Measurements from ENCODE around the gene RPS26. TPM values are rescaled to one million over a fixed set of nuclear protein-coding genes. Genes with fewer than 3 reads are reported as not detected.
"Not testable (repeated sequence)": the region's sequence is repeated elsewhere in the genome, so short reads cannot be mapped to it uniquely, and the experiment has no call there.

The RPS26 gene
- total RNA-seq, 1 donor from 2014 or later, result 3,534 TPM

GRCh38 chr12:56001487-56002100, 40.1 kb upstream of the RPS26 start:
- TF ChIP-seq, protein P1, sequence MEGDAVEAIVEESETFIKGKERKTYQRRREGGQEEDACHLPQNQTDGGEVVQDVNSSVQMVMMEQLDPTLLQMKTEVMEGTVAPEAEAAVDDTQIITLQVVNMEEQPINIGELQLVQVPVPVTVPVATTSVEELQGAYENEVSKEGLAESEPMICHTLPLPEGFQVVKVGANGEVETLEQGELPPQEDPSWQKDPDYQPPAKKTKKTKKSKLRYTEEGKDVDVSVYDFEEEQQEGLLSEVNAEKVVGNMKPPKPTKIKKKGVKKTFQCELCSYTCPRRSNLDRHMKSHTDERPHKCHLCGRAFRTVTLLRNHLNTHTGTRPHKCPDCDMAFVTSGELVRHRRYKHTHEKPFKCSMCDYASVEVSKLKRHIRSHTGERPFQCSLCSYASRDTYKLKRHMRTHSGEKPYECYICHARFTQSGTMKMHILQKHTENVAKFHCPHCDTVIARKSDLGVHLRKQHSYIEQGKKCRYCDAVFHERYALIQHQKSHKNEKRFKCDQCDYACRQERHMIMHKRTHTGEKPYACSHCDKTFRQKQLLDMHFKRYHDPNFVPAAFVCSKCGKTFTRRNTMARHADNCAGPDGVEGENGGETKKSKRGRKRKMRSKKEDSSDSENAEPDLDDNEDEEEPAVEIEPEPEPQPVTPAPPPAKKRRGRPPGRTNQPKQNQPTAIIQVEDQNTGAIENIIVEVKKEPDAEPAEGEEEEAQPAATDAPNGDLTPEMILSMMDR (conservative IDR thresholded peaks at IDR 0.05; ENCODE audit: low read depth, low read length), result no peak
- H3K4me3 ChIP-seq (ENCODE audit: low read depth, low read length), result peak overlapping the region; percentile 4
- DNase-seq (ENCODE audit: low read depth), result no peak

DNA sequence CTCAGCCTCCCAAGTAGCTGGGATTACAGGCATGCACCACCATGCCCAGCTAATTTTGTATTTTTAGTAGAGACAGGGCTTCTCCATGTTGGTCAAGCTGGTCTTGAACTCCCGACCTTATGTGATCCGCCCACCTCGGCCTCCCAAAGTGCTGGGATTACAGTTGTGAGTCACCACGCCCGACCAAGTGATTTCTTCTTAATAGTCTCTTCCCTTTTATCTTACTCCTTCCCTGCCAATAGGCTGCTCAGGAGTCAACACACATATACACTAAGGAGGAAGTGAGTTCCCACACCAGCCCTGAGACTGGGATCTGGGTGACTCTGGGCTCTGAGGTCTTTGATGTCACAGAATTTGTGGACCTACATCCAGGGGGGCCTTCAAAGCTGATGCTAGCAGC, 38.3 kb upstream of the RPS26 start:
- not testable (repeated sequence) for DNase-seq (ENCODE audit: low read depth)

DNA sequence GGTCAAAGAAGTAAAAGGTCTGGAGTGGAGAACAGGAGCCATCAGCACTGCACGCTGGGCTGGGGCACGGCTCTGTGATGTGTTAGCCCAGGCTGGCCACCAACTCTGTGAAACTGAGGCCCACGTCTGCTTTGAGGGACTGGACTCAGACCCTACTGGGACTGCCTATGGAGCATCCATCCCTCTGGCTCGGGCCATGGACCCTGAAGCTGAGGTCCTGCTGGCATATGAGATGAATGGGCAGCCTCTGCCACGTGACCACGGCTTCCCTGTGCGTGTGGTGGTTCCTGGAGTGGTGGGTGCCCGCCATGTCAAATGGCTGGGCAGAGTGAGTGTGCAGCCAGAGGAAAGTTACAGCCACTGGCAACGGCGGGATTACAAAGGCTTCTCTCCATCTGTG, 37.5 kb upstream of the RPS26 start:
- TF ChIP-seq, protein P1 (conservative IDR thresholded peaks at IDR 0.05; ENCODE audit: low read depth, low read length), result no peak
- no peak for DNase-seq (ENCODE audit: low read depth)
- no peak overlapping the region for H3K4me3 ChIP-seq (ENCODE audit: low read depth, low read length)

More for the DNA sequence above, 38.3 kb upstream of the RPS26 start:
- H3K4me3 ChIP-seq (ENCODE audit: low read depth, low read length), result not testable (repeated sequence)

DNA sequence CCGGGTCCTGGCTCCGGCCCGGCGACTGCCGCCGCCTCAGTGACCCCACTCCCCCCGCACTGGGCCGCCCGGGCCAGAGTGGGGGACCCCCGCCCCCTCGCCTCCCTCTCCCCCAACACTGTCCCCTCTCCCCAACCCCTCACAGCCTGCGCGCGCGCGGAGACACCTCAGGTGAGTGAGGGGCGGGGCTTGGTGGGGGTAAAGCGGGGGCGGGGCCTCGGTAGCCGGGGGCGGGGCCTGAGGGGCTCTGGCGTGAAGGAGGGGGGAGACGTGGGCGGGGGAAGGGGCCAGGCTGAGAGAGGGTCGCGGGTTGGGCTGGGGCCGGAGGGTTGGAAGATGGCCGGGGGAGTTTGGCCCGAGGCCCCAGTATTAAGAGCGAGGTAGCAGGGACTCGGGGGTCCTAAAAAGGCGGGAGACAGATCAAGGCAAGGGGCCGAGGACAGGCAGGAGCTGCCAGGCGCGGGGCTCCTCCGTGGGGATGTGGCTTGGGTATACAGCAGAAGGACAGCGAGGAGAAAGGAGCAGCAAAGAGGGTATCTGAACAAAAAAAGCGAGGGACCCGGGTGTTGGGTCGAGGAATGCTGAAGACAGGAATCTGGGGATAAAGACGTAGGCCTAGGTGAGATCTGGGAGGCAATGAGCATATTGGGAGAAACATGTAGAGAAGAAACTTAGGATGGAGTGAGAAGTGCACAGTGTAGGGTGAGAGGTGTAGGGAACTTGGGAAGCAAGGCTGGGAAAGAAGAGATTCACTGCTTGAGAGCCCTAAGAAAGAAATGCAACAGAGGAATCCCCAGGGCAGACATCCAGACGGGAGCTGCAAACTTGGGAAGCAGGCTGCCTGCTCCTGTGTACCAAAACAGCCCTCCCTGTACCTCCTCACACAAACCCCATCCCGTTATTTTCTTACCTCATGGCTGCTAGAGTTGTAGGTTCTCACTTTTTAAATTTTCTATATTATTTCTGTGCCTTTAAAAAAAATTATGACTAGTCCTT, 33.9 kb upstream of the RPS26 start:
- H3K4me3 ChIP-seq (ENCODE audit: low read depth, low read length), result peak overlapping the region; percentile 78
- TF ChIP-seq, protein P1 (conservative IDR thresholded peaks at IDR 0.05; ENCODE audit: low read depth, low read length), result no peak
- no peak for DNase-seq (ENCODE audit: low read depth)

DNA sequence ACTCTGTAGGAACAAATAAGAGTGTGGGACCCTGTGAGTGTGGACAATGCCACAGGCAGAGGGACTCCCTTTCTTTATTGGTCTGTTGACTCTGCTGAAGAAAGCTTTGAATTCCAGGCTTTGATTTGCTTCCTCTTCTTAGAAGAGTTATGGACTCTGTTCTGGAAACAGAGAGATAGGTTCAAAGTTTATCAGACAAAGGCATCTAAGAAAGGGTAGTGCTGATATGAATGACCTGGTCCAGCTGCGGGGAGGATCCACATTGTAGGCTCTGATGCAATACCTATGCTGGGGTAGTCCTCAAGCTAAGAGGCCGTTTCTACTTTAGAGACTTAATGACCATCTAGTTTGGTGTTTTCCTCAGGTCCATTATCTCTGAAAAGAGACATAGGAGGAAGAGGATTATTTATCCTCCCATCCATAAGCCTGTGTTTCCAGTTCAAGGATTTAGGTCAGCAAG, 31.6 kb upstream of the RPS26 start:
- no peak overlapping the region for H3K4me3 ChIP-seq (ENCODE audit: low read depth, low read length)
- no peak for DNase-seq (ENCODE audit: low read depth)
- TF ChIP-seq, protein P1 (conservative IDR thresholded peaks at IDR 0.05; ENCODE audit: low read depth, low read length), result no peak

GRCh38 chr12:56011509-56012090, 30.1 kb upstream of the RPS26 start:
- DNase-seq (ENCODE audit: low read depth), result no peak
- no peak overlapping the region for H3K4me3 ChIP-seq (ENCODE audit: low read depth, low read length)
- TF ChIP-seq, protein P1 (conservative IDR thresholded peaks at IDR 0.05; ENCODE audit: low read depth, low read length), result no peak

GRCh38 chr12:56013482-56013881, 28.2 kb upstream of the RPS26 start:
- no peak for DNase-seq (ENCODE audit: low read depth)
- TF ChIP-seq, protein P1 (conservative IDR thresholded peaks at IDR 0.05; ENCODE audit: low read depth, low read length), result no peak
- no peak overlapping the region for H3K4me3 ChIP-seq (ENCODE audit: low read depth, low read length)

Data from epithelial cell of proximal tubule (primary cell).